AG09309 (cell line): ENCODE results near the gene NUDT22.

Source experiments
- DNase-seq: peaks from one replicate; pipeline ENCODE4 v3.0.0-alpha.2; 2010; ENCODE audit warnings: low read depth
- H3K4me3 ChIP-seq: 2 replicates; pipeline ENCODE4 v1.5.1; 2011; ENCODE audit warnings: mild to moderate bottlenecking, low read depth, low read length, moderate library complexity; ENCODE audit not compliant: control insufficient read depth
- TF ChIP-seq, protein P1 (sequence below): IDR thresholded peaks from 2 replicates; pipeline ENCODE4 v1.5.1; 2011; ENCODE audit warnings: mild to moderate bottlenecking, low read depth, low read length, inconsistent platforms; ENCODE audit not compliant: insufficient read depth, control insufficient read depth; ENCODE audit errors: missing control alignments

The NUDT22 gene

DNA sequence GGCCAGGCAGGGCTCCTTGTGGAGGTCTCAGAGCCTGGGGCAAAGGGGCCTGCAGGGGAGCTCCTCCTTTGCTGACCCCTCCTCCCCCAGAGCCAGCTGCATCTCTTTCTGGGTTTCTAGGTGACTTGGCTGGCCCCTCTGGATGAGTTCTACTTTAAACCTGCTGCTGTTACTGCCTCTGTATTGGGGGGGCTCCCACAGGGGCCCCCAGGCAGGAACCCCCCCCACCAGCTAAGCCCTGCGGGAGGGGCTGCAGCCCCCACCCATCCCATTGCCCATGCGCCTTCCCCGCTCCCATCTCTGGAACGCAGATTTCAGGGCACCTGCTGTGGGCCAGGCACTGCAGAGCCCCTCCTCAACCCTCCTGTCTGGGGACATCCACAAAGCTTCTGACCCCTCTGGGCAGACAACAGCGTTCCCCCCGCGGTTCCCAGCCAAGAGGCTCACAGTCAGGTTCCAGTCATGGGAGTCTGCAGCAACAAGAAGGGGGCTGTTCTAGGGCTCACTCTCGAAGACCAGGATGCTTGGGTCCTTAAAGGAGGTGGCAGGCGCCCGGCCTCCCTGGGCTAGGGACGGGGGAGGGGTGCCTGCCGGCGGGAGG, 24.4 kb downstream of the NUDT22 start:
- TF ChIP-seq, protein P1, sequence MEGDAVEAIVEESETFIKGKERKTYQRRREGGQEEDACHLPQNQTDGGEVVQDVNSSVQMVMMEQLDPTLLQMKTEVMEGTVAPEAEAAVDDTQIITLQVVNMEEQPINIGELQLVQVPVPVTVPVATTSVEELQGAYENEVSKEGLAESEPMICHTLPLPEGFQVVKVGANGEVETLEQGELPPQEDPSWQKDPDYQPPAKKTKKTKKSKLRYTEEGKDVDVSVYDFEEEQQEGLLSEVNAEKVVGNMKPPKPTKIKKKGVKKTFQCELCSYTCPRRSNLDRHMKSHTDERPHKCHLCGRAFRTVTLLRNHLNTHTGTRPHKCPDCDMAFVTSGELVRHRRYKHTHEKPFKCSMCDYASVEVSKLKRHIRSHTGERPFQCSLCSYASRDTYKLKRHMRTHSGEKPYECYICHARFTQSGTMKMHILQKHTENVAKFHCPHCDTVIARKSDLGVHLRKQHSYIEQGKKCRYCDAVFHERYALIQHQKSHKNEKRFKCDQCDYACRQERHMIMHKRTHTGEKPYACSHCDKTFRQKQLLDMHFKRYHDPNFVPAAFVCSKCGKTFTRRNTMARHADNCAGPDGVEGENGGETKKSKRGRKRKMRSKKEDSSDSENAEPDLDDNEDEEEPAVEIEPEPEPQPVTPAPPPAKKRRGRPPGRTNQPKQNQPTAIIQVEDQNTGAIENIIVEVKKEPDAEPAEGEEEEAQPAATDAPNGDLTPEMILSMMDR = no peak
- no peak for DNase-seq
- H3K4me3 ChIP-seq = peak overlapping the region; percentile 66

DNA sequence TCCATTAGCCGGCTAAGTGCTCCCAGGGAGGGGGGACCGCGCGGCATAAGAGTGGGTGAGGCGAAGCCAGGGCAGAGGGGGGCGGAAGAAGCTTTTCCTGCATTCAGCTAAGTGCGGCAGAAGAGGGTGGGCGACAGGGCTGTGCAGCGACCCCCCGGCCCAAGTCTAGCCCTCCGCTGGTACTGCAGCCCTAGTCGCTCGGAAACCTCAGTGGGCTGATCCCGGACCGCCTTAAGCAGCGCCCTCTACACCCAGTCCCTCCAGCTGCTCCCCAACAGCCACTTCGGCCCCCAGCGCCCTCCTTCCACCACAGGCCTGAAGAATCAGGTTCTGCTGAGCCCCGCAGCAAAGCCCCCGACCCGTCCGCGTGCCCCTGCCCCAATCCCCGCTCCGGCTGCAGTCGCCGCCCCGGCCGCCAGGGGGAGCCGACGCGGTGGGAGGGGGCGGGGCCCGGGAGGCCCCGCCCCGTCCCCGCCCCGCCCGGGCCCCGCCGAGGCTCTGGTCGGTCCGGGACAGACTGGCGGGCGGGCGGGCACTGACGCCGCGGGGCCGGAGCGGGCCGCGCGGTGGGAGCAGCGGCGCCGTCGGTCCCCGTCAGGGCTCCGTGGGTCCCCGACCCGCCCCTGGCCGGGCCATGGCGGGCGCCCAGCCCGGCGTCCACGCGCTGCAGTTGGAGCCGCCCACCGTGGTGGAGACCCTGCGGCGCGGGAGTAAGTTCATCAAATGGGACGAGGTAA, 25.1 kb downstream of the NUDT22 start, which contains the start of gene PLCB3:
Gene PLCB3, plus strand, starts transcription at position 515 of the 737 bp plus-strand sequence. Its CDS starts 120 bp downstream, at position 635.
- no peak for DNase-seq
- TF ChIP-seq, protein P1 = peak; percentile 50
- peak within 1 kb of the TSS; percentile 92 for H3K4me3 ChIP-seq

DNA sequence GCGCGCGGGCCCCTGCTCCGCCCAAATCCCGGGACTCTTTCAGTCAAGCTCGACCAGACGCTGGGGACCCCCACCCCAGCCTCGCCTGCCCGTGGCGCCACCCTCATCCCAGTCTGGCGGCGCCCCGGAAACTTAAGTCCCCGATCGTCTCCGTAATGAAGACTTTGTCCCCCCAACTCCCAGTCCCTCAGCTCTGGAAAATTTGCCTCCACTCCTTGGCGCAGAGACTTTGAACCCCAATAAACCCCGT, 25.6 kb downstream of the NUDT22 start:
- TF ChIP-seq, protein P1 = no peak
- DNase-seq = no peak
- H3K4me3 ChIP-seq = peak overlapping the region; percentile 92

DNA sequence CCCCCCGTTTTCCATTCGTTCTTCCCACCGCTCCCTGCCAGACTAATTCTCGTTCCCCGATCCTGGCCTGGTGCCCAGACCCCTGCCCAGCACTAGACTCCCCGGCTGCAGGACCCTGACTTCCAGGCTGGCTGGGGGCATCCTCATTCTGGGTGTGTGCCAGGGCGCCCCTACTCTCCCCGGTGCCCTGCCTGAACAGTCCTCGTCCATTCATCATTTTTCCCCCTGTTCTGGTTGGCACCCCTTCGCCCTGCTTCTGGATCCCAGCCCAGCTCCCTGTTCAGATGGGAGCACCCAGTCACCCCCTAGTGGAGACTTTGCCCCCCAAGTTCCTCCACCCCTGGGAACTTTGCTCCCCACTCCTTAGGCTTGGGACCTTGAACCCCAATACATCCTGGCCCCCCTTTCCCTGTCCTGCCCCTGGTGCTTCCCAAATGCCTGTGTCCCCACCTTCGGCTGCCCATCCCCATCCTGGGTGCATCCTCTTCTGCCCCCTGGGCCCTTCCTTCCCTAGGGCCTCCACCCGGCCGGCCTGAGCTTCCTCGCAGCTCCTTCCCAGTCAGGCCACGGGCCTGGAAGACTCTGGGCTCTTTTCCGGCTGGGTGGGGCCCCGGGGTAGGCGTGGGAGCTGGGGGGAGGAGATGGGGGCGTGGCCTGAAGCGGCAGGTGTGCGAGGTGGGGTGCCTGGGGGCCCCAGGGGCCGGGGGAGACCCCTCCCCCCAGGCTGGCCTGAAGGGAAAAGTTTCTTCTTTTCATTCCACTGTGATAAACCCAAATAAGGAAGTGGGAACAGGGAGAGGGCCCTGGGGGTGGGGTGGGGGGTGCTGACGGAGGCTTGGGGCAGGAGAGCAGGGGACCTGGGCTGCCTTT, 26.2 kb downstream of the NUDT22 start:
- TF ChIP-seq, protein P1 = peak; percentile 58
- no peak for DNase-seq
- peak overlapping the region; percentile 92 for H3K4me3 ChIP-seq

DNA sequence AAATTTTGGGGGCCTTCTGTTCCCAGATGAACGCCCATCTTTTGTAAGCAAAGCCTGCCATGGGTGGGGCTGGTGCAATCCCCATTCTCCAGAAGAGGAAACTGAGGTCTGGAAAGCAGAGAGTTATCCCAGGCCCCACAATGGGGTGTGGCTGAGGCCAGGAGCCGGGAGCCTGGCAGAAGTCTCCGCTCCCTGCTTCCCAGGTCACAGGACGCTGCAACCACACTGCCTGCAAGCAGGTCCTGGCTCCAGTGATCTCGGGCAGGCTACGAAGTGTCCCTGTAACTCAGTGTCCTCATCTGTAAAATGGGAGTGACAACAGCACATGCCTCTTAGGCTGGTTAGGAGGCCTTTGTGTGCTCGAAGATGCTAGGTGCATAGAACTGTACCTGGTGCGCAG, 27.0 kb downstream of the NUDT22 start:
- DNase-seq = no peak
- peak overlapping the region; percentile 92; the same call in 1 of the 2 replicates for H3K4me3 ChIP-seq
- TF ChIP-seq, protein P1 = no peak

DNA sequence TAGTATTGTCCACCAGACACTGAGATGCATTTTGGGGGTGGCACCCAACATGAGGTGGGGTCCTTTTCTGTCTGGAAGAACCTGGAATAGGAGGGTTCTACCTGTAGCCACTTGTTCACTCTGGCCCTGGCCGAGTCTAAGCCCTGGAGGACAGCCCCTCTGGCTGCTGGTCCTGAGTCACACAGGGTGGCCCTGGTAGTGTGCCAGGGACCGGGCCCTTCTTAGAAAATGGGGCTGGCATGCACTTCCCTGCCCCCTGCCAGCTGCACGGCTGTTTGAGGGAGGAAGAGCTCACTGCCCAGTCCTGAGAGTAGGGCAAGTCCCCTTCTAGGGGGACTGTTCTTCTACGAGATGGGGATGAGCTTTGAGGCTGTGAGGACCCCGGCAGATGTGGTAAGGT, 27.4 kb downstream of the NUDT22 start:
- no peak for DNase-seq
- TF ChIP-seq, protein P1 = no peak
- H3K4me3 ChIP-seq = no peak overlapping the region
